HG03354 (cell line): ENCODE measurements around the gene ROBO1.

Experiments
- ATAC-seq: cut with Tn5 transposase; IDR thresholded peaks from one replicate; pipeline ENCODE4 v1.9.1; 2021; ENCODE audit warnings: mild to moderate bottlenecking; ENCODE audit not compliant: unreplicated experiment, poor library complexity, severe bottlenecking

Gene ROBO1

DNA sequence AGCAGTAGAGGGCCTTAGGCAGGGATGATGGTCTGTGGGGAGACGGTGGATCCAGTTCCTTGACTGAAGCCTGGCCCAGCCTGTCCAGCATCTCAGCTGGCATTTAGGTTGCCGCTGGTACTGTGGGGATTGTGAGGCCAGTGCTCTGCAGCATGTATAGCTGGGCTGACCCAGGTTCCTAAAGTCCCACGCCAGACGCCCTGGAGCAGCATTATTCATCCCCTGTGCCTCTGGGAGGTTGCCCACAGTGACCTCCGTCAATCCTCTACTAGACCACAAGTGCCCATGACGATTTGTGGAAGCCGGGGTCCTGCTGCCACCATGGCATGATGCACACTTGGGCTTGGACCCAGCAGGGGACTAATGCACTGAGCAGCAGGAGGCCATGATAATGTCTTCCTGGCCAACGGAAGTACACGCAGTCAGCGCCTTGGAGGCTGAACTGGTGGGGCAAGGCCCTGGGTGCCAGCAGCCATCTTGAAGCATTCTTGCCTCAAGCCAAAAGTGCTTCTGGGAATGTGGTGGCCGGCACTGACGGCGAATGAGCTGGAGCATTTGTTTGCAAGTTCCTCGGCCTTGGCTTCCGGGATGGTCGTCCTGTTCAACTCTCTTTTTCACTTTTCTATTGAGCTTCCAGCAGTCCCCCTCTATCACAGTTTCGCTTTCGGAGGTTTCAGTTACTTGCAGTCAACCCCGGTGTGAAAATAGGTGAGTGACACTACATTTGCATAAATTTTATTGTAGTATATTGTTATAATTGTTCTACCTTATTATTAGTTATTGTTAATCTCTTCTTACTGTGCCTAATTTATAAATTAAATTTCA, 949.4 kb downstream of the ROBO1 start:
- ATAC-seq, result no peak

DNA sequence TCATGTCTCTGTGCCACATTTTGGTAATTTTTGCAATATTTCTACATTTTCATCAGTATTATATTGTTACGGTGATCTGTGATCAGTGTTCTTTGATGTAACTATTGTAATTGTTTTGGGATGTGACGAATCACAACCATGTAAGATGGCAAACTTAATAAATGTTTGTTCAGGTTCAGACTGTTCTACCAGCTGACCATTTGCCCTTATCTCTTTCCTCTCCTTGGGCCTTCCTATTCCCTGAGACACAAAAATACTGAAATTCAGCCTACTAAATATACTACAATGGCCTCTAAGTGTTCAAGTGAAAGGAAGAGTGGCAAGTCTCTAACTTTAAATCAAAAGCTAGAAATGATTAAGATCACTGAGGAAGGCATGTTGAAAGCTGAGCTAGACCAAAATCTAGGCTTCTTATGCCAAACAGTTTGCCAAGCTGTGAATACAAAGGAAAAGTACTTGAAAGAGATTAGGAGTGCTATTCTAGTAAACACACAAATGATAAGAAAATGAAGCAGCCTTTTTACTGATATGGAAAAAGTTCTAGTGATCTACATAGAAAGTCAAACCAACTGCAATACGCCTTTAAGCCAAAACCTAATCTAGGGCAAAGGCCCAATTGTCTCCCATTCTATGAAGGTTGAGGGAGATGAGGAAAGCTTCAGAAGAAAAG, 952.8 kb downstream of the ROBO1 start:
- ATAC-seq, result no peak

DNA sequence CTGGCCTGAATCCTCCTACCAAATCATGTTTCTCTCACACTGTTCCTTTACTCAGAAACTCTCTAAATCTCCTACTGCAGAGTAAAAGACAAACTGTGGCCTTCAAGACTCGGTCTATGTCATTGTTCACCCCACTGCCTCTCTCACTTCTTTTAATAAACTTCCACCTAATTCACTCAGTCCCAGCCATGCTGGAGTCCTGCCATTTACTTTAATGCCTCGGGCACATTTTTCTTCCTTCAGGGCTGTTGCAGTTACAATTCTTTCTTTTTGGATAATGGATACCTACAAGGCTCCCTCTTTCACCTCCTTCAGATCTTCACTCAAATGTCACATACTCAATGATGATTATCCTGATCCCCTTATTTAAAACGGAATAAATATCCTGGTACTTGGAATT, 955.6 kb downstream of the ROBO1 start:
- no peak for ATAC-seq

DNA sequence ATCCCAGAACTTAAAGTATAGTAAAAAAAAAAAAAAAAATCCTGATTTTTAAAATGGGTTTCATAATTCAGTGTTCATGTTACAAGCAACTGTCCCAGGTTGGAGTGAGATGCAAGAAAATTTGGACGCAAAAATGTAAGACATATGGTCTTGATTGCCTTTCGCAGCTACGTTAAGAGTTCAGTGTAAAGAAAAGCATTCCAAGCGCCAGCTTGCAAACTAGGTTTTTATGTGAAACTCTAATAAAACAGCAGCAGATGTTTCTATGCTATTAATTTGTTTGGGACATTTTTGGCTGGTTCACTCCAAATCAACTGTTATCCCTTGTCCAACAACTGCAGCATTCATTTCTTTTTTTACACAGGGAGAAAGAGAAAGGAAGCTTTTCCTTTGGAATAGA, 957.8 kb downstream of the ROBO1 start:
- no peak for ATAC-seq

DNA sequence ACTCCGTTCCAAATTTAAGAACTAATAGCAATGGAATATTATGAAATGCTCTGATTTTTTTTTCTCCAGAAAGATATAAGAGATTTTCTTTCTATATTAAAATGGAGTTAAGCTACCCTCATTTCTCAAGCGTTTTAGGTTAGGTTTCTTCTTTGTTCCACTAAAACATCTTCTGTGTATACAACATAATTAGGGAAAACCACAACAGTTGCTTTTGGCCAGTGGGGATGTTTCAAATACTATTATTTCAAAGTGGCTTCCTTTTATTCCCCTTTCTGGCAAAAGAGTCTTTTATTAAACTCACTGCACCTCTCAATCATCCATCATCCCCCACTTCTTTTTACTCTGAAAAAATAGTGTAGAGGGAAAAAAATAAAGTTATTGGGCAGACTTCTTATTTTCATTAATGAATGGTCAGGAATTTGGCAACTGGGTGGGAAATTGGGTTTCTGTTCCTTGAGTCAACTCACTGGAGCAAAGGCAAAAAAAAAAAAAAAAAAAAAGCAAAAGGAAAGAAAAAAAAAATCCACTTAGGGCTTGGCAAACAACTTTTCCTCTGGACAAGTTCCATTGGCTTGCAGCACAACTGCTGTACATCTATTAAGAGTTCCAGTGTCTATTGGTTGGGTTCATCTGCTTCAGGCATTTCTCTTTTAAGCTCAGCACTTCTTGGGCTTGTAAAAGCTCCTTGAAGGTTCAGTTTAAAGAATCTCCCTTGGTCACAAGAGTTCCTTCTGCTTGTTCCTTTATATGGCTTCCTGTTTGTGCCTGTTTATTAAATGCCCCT, 963.4 kb downstream of the ROBO1 start:
- ATAC-seq, result no peak

DNA sequence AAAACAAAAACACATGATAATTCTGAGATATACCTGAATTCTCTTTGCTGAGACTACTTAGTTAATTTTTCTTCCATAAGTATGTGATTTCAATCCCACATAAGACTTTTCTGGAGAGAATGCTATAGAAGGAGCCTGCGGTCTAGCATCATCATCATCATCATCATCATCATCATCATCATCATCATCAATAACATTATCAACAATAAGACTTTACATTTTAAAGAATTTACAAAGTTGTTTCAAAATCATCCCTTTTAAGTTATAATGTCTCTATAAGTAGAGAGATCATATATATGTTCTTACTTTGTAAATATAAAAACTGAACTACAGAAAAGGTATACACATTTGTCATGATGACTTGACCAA, 965.3 kb downstream of the ROBO1 start:
- no peak for ATAC-seq

DNA sequence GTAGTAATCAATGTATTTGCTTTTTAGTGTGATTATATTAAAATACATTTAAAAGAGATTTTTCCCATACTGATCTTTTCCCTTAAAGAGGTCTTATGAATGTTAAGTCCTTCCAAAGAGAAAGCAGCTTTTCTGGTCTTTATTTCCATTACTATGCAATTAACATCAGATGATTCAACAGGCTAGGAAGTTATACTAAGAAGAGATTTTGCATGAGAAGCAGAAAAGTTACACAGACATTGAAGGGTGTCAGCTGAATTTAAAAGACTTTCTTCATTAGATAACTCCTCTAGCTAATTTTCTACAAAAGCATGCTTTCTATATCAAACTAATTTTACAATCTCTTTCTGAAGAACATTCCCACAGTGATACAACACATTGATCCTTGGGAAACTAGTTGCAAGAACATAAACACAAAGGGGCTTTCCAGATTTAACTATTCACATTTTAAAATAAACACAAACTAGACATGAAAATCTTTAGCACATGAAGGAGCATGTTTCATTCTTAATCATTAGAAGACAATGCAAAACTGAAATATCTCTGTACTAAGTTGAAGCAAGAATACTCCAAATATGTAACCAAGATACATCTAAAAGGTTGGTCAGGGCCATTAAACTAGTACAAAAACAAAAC, 965.8 kb downstream of the ROBO1 start:
- ATAC-seq, result no peak

DNA sequence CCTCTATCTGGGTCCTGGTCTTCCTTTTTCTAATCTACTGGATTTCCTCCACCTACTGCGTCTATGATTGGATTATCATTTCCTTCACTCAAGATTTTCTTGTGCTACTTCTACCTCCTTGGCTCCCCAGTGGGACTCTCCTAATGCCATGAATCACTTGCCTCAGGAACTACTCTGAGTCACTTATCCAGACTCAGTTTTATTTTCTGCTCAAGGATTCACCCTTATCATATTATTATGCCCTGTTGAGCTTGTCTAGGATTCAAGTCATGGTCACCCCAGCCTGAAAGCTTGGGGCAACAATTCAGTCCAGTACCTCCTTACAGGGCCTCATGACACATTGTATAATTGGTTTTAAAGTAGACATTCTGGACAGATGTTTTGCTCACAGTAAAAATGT, 968.1 kb downstream of the ROBO1 start:
- ATAC-seq, result no peak

DNA sequence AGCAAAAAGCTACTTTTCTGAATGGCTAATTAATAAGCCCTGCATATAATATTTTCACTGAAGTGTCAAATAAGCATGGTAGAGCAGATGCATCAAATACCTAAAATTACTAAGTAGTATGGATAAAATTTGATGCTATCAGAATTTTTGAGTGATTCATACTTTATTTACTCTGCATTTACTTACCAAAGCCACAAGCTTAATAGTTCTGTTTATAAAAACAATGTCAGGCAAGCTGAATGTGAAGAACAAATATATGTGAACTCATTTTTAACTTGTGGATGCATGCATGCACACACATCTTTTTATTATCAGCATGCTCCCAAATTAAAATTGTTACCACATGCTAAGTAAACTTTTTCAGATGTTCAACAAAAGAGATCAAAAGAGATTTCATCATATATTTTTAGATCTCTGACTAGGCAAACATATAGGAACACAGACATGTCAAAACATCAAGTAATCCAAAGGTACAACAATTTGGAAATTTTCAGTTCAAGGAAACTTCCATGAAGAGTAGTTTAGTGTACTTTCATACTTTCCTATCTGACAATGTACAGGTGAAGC, 969.4 kb downstream of the ROBO1 start:
- ATAC-seq, result no peak

DNA sequence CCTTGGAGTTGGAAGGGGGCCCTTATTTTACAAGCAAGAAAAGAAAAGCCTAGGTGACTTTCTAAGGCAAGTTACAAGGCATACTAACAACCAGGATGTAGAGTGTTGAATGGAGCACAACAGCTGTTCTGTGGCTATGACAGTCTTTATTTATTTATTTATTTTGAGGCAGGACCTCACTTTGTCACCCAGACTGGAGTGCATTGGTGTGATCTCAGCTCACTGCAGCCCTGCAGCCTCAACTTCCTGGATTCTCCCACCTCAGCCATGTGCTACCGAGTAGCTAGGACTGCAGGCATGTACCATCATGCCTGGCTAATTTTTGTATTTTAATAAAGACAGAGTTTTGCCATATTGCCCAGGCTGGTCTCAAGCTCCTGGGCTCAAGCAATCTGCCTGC, 973.4 kb downstream of the ROBO1 start:
- ATAC-seq, result no peak

DNA sequence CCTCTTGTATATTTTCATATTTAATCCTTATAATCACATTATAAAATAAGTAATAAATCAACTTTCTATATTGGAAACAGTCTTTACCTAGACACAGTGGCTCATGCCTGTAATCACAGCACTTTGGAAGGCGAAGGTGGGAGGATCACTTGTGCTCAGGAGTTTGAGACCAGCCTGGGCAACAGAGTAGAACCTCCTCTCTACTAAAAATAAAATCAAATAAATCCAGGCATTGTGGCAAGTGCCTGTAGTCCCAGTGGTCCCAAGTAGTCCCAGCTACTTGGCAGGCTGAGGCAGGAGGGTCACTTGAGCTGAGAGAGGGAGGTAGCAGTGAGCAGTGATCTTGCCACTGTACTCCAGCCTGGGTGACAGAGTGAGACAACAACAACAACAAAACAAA, 975.1 kb downstream of the ROBO1 start:
- ATAC-seq, result no peak

DNA sequence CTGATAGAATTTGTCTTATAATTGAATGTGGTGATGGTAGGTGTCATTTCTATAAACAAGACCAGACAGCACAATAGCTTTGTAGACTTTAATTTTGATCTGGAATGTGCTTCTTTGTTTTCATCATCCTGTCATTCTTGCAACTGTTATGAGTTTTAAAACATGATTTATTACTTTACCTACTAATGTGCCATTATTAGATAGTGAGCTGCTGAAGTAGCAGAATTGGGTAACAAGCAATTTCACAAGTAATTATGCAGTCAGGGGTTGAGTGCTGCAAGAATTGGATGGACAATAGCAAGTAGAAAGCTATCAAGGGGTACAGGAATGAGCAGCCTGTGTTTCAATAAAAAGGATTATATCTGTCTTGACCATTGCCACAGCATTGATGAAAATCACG, 975.6 kb downstream of the ROBO1 start:
- no peak for ATAC-seq

DNA sequence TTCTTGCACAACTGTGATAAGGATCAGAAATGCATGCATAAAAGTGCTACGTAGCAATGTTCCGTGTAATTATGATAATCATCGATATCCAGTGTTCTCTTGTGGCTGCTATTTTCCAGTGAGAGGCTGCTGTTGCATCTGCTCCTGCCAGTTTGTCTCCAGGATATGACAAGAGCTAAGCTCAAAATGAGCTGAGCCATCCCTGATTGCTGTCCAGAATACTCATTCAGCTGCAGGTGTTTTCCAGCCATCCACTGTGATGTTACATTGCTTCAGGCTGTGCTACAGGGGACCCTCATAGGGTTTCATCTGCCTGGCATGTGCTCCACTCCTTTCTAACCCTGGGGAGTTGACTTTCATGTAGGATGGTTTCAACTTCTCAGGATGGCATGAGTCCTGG, 976.0 kb downstream of the ROBO1 start:
- no peak for ATAC-seq

DNA sequence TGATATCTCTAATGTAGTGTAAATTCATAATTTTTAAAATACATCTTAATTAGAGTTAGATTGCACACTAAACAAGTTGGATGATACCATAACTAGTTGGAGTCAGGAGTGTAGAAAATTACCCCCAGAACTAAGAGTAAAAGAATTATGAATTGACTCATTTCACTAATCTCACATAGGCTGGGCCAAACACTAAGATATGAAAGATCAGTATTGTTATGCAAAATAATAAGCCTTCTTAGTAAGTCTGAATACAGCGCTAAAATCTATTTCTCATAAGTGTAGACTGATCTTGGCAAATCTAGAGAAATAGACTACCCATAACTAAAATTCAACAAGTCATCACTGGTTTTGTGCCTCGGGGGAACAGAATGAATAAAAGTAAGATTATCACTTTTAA, 979.0 kb downstream of the ROBO1 start:
- no peak for ATAC-seq

DNA sequence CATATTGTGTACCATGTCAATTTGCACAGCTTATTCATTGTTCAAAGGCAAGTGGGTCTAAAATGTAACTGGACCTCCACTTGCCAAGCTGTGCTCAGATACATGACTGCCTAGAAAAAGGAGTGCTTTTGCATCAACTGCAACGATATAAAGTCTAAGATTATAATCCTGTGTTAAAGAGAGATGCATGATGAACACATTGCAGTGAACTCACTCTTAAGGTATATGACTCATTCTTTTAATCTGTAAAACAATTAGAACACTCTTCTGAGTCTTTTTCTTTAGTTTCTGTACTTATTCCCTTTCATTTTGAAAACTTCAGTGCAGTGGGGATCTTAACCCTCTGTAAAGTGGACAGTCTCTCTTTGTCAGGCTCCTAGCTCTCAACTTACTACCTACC, 982.8 kb downstream of the ROBO1 start:
- no peak for ATAC-seq

DNA sequence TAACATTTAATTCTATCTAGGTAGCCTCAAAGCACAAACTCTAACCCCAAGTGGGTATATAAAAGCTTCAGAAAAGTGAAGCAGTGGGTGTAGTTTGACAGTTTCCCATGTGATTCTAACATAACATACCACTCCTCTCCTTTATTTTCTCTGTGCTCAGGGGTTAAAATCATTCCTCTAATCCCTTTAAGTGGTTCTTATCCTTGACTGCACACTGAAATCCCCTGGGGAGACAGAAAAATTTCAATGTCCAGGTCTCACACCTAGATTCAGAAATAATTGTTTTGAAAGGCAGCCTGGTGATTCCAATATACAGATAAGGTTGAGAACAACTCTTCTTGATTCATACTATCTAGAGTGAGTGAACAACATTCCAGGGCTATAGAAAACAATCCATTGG, 986.4 kb downstream of the ROBO1 start:
- no peak for ATAC-seq

DNA sequence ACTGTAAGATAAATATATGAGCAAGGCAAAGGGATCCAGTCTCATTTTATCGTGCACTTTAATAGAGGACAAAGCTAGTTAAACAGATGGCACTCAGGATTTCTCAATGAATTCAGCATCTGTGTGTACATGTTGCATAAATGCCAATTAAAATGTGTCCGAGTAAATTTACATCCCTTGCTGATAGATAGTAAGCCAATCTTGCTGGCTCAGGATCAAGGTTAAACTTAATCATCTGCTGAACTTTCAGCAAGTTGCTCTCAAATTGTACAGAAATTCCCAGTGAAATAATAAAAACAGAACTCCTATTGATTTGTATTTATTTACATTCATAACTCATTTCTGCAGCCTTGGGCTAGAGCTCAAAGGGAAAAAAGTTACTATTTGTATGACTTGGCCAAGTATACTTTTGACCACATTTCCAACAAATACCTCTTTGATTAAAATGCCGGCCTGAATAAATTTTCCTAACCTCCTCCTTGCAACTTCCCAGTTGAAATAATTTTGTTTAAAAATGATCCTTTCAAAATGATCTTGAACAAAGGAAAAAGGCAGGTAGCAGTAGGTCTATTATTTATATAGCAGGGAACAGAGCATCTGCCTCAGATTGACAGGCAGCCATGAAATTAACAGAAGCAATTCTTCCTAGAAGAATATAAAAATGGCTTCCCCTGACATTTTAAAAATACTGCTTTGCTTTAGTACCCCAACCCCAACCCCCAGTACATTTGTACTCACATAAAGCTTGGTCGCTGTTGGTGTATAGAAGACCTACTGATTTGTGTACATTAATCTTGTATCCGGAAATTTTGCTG, 1001.9 kb downstream of the ROBO1 start:
- no peak for ATAC-seq

DNA sequence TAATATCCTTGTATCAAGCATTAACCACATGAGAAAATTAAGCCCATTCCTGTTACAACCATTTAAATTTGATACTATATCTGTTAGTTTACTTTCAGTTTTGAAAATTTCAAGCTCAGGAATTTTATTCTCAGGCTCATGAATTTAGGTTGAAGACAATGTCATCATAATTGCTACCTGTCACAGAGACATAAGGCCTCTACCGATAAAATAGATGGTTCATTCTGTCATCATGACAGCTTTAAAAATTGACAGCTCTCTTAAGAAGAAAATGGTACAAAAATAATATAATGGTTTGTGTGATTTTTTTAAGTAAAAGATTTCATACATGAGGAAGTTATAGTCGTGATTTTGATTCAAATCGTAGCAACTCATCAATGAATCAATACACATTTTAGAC, 1003.2 kb downstream of the ROBO1 start:
- ATAC-seq, result no peak

DNA sequence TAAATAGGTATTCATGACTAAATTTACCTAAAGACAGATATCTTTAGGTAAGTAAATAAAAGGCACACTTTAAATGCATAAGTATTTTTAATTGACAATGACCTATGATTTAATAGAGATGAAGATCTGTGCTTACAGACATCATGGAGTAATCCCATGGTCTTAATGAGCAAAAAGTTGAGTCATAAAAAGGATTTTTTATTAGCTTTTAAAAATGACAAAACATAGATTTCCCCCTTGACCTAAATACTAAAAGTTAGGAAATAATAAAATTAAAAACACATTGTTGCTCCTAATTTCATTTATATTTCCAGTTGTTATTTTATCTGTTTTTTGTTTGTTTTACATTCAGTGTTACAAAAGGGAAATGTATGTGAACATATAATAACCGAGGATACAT, 1005.7 kb downstream of the ROBO1 start:
- no peak for ATAC-seq
